Fibroblast of pulmonary artery (primary cell): ENCODE measurements around the gene EGF.
"Not testable (repeated sequence)": the region's sequence is repeated elsewhere in the genome, so short reads cannot be mapped to it uniquely, and the experiment has no call there.

Experiments
- DNase-seq: peaks from one replicate; pipeline ENCODE4 v3.0.0-alpha.2; 2010; ENCODE audit warnings: low read depth
- H3K4me3 ChIP-seq: replicated peaks from 2 replicates; pipeline ENCODE4 v1.5.1; 2011; ENCODE audit warnings: low read depth, mild to moderate bottlenecking, control low read depth, low read length, moderate library complexity
- CTCF ChIP-seq: IDR thresholded peaks from 2 replicates; pipeline ENCODE4 v1.5.1; 2011; ENCODE audit warnings: mild to moderate bottlenecking, control low read depth, low read length, inconsistent platforms; ENCODE audit errors: missing control alignments

Gene EGF

DNA sequence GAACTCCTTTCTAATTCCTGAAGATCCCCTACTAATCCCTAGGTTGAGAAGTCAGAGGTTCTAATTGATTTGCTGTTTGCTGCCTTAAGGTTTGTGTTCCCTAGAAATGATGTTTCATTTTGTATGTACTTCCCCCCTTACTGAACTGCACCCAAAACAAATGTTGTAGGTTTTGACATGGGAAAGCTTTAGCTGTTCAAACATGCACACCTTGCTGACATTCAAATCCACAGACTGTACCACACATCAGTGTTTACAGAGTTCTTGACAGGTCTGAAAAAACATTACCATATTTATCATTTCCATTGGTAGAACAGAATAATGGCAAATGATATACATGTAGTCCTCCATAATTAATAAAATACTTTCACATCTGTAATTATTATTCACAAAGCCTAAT lies 18.2 kb downstream of the EGF start:
- H3K4me3 ChIP-seq = no peak overlapping the region
- no peak for DNase-seq
- TF ChIP-seq CTCF = no peak

- no peak for DNase-seq
- TF ChIP-seq CTCF = no peak
- H3K4me3 ChIP-seq = no peak overlapping the region
Measured at GRCh38 chr4:109931318-109931717, 18.6 kb downstream of the EGF start.

DNA sequence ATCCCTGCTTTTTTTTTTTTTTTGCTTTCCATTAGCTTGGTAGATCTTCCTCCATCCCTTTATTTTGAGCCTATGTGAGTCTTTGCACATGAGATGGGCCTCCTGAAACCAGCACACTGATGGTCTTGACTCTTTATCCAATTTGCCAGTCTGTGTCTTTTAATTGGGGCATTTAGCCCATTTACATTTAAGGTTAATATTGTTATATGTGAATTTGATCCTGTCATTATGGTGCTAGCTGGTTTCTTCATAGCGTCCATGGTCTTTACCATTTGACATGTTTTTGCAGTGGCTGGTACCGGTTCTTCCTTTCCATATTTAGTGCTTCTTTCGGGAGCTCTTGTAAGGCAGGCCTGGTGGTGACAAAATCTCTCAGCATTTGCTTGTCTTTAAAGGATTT lies 24.7 kb downstream of the EGF start:
- DNase-seq, H3K4me3 ChIP-seq: not testable (repeated sequence)

DNA sequence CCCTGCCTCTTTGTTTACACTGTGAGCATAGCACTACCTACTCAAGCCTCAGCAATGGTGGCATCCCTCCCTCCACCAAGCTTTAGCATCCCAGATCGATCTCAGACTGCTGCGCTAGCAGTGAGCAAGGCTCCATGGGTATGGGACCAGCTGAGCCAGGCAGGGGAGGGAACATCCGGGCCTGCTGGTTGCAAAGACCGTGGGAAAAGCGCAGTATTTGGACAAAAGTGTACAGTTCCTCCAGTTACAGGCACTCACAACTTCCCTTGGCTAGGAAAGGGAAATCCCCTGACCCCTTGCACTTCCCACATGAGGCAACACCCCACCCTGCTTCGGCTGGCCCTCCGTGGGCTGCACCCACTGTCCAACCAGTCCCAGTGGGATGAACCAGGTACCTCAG lies 26.5 kb downstream of the EGF start:
- DNase-seq = no peak
- TF ChIP-seq CTCF = no peak

GRCh38 chr4:109942292-109942926 lies 29.7 kb downstream of the EGF start:
- DNase-seq = no peak
- no peak for TF ChIP-seq CTCF
- no peak overlapping the region for H3K4me3 ChIP-seq

More for the DNA sequence above, 26.5 kb downstream of the EGF start:
- no peak overlapping the region for H3K4me3 ChIP-seq

DNA sequence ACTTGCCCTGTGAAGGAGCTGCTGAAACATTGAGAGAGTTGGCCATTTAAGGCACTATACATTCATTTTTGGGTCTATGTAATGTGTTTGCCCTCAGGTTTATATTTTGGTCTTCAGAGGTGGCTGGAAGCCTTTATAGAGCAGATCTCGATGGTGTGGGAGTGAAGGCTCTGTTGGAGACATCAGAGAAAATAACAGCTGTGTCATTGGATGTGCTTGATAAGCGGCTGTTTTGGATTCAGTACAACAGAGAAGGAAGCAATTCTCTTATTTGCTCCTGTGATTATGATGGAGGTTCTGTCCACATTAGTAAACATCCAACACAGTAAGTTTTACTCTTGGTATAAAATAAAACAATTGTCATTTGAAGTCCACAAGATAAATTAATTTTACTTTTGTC lies 31.1 kb downstream of the EGF start:
- H3K4me3 ChIP-seq = no peak overlapping the region
- no peak for DNase-seq
- TF ChIP-seq CTCF = no peak

- no peak for DNase-seq
- TF ChIP-seq CTCF = no peak
- H3K4me3 ChIP-seq = no peak overlapping the region
Measured at GRCh38 chr4:109944591-109944990, 31.9 kb downstream of the EGF start.
